Hematopoietic multipotent progenitor cell treated with erythropoietin and hydrocortisone succinate and interleukin-3 and kit ligand, for 17 days (in vitro differentiated cells): ENCODE results near the gene KCNAB1.
"Not testable (repeated sequence)": the region's sequence is repeated elsewhere in the genome, so short reads cannot be mapped to it uniquely, and the experiment has no call there.

Source experiments
- DNase-seq: peaks from one replicate; pipeline ENCODE4 v3.0.0-alpha.2; 2015; ENCODE audit warnings: low spot score

Gene KCNAB1

GRCh38 chr3:156120528-156121251 is at the start of gene KCNAB1:
TSS of gene KCNAB1 (plus strand) at chr3:156120578.
- no peak for DNase-seq

GRCh38 chr3:156071031-156071430 is 49.3 kb upstream of the KCNAB1 start:
- no peak for DNase-seq

DNA sequence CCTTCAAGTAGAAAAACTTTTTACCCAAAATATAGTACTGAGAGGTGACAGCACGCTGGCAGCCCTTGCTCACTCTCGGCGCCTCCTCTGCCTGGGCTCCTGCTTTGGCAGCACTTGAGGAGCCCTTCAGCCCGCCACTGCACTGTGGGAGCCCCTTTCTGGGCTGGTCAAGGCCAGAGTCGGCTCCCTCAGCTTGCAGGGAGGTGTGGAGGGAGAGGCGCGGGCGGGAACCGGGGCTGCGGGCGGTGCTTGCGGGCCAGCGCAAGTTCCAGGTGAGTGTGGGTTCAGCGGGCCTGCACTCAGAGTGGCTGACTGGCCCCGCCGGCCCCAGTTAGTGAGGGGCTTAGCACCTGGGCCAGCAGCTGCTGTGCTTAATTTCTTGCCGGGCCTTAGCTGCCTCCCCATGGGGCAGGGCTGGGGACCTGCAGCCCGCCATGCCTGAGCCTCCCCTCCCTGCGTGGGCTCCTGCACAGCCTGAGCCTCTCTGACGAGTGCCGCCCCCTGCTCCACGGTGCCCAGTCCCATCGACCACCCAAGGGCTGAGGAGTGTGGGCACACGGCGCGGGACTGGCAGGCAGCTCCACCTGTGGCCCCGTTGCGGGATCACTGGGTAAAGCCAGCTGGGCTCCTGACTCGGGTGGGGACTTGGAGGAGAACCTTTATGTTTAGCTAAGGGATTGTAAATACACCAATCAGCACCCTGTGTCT is 47.3 kb upstream of the KCNAB1 start:
- DNase-seq, result not testable (repeated sequence)

DNA sequence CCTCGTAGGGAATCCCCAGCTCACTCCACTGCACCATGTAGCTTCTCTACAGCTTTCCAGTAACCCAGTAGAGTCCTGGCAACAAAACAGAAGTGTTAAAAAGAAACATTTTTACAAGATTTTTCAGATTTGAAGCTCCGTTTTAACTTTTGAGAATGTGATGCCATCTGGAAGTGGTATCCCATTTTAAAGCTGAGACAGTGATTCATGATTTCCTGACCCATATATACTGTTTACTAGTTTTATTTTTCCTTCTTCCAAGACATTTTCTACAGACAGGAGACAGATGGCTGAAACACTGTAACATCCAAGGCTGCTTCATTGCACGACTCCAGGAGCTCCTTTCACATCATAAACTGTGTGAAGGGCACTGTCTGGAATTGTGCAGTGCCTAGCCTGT is 30.3 kb upstream of the KCNAB1 start:
- no peak for DNase-seq

DNA sequence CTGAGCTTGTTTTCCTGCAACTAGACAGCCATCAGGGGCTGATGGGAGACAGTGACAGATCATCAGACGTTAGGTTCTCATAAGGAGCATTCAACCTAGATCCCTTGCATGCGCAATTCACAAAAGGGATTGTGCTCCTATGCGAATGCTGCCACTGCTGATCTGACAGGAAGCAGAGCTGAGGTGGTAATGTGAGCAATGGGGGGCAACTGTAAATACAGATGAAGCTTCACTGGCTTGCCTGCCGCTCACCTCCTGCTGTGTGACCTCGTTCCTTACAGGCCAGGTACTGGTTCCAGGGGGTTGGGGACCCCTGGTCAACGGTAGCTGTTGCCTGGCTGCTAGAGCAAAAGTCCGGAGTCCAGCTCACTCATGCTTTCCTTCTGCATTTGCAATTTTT is 26.4 kb upstream of the KCNAB1 start:
- no peak for DNase-seq

DNA sequence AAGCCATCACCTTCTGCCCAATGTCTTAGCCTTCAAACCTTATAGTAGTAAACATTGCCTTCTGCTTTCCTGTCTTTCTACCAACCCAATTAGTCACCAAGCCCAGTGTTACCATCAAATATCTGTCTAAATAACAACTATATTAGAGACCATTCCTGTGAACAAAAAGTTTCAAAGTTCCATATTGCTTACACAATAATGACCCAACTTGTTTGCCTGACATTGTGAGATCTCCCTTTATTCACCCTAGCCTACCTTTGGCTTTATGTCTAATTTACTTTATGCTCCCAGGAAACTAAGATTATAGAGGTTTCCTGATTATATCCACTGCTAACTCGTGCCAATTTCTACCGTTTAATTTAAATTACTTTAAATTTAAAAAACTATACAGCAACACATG is 26.0 kb upstream of the KCNAB1 start:
- no peak for DNase-seq

- DNase-seq, result not testable (repeated sequence)
These were observed 24.7 kb upstream of the KCNAB1 start for GRCh38 chr3:156095652-156096051.

DNA sequence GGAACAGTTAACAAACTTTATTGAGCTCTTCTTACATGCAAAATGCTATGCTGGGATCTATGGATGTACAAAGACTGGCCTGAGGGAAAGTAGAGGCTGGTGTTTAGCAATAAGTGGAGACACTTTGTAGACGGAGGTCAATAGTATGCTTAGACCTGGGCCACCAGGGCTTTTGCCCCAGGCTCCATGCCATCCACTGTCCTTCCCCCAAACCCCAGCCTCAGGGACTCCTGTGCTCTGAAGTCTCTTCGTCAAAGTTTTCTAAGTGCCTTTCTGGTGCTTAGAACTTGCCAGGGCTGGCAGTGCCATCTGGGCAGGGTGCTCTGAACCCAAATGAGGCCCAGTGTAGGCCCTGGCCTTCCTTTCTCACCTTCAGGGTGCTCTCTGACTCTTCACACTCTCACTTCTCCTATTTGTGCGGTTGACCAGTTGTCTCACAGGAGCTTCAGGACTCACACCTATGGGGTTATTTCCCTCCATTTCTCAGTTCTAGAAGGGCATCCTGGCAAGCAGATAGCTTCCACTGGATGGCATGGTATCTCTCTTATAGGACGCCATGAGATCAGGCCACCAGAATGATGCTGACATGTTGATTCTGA is 21.8 kb upstream of the KCNAB1 start:
- no peak for DNase-seq

DNA sequence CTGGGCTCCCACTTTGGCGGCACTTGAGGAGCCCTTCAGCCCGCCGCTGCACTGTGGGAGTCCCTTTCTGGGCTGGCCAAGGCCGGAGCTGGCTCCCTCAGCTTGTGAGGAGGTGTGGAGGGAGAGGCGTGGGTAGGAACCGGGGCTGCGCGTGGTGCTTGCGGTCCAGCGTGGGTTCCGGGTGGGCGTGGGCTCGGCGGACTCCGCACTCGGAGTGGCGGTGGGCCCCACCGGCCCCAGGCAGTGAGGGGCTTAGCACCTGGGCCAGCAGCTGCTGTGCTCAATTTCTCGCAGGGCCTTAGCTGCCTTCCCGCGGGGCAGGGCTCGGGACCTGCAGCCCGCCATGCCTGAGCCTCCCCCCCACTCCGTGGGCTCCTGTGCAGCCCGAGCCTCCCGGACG is 21.0 kb upstream of the KCNAB1 start:
- not testable (repeated sequence) for DNase-seq

DNA sequence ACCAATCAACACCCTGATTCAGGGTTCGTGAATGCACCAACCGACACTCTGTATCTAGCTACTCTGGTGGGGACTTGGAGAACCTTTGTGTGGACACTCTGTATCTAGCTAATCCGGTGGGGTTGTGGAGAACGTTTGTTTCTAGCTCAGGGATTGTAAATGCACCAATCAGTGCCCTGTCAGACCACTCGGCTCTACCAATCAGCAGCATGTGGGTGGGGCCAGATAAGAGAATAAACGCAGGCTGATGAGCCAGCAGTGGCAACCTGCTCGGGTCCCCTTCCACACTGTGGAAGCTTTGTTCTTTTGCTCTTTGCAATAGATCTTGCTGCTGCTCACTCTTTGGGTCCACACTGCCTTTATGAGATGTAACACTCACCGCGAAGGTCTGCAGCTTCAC is 20.4 kb upstream of the KCNAB1 start:
- not testable (repeated sequence) for DNase-seq

- no peak for DNase-seq
These were observed 18.0 kb upstream of the KCNAB1 start for GRCh38 chr3:156102267-156102931.

GRCh38 chr3:156106721-156107373 is 13.5 kb upstream of the KCNAB1 start:
- DNase-seq, result no peak

- no peak for DNase-seq
These were observed 12.9 kb upstream of the KCNAB1 start for GRCh38 chr3:156107504-156107903.

GRCh38 chr3:156108616-156109015 is 11.8 kb upstream of the KCNAB1 start:
- no peak for DNase-seq

- DNase-seq, result no peak
These were observed 10.4 kb upstream of the KCNAB1 start for GRCh38 chr3:156109989-156110388.

DNA sequence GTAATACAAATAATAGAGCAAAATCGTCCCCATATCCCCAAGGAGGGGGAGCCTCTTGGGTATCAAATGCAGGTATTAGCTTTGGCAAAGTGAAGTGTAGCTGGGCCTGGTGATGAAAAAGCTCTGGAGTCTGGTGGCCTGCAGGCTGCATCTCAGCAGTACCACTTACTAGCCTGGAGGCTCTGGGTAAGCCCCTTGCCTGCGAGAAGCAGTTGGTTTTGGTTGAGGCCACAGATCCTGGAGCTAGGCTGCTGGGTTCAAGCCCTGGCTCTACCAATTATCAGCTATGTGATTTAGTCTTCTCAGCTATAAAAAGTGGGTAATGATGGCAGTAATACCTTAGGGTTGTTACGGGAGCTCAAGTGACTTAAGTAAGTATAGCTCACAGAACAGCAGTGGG is 6.1 kb downstream of the KCNAB1 start:
- DNase-seq, result no peak

GRCh38 chr3:156131241-156131640 is 10.9 kb downstream of the KCNAB1 start:
- no peak for DNase-seq

DNA sequence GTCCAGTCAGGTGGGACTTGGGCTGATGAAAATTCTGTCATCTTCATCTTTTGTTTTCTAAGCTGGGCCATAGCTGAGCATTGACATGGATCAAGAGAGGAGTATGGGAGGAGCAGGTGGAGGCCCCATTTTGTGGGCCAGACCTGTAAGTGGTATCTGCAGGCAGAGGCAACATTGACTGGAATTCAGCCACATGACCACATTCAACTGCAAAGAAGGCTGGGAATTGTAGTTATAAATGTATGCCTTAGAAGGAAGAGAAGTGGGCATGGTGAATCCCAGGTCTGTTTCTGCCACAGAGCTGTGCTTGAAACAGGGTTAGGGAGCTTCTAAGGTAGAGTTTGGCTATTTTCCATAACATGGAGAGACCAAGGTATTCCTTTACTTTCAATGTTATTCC is 11.4 kb downstream of the KCNAB1 start:
- no peak for DNase-seq

DNA sequence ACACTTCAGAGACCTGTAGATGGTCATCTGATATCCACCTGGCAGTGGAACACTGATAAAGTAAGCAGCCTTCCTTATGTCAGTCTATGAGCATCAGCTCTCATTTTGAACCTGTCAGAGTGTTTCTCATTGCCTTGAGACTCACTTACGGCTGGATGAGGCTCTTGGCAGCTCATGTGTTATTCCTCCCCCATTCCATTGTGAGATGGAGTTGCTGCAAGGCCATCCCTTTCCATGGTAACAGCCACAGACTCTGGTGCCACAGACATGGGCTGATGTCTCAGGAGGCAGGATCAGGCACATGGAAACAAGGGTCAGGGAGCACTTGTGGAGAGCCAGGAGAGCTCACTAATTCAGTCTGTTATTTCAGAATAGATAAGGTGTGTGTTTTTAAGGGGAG is 11.9 kb downstream of the KCNAB1 start:
- no peak for DNase-seq

- no peak for DNase-seq
These were observed 12.7 kb downstream of the KCNAB1 start for GRCh38 chr3:156133076-156133475.

DNA sequence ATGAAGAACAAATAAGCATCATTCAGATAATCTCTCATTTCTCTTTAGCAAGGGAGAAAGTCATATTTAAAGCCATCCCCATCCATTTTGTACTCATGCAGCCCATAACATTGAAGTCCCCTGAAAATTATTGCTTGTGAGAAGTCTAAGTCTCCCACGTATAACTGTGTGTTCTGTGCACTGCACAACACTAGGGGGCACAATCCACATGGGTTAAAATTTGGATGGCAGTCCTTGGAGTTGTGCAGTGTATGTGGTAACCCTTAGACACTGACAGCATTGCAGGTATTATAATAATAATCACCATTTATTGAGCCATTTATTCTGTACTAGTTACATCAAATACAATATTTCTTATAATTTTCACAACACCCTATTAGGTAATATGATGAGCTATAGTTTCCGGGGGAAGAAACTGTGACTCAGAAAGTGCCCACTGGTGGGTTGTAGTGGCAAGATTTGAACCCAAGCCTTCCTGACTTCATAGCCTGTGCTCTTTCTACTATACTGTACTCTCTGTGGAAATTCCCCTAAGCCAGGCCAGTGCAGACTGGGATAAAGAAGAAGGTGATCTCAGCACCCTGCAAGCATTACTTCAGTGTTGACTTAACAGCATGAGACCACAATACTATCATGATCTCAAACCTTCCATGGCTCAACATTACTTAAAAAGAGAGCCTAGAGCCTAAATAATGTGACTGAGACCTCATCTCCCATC is 15.7 kb downstream of the KCNAB1 start:
- DNase-seq, result no peak

DNA sequence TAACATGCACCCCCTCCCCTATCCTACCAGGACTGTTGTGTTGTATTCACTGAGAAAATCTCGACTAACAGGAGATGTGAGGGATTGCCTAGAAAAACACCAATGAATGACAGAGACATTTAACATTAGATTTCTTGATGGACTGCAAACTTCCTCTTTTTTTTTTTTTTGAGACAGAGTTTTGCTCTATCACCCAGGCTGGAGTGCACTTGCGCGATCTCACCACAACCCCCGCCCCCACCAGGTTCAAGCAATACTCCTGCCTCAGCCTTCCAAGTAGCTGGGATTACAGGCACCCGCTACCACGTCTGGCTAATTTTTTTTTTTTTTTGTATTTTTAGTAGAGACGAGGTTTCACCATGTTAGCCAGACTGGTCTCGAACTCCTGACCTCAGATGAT is 17.0 kb downstream of the KCNAB1 start:
- not testable (repeated sequence) for DNase-seq
